Activated naive CD4-positive, alpha-beta T cell treated with anti-CD3 and anti-CD28 coated beads, Interleukin-2, amount 50 U/mL, for 16 hours (primary cell): ENCODE data around the gene IL11.
"Not testable (repeated sequence)": the region's sequence is repeated elsewhere in the genome, so short reads cannot be mapped to it uniquely, and the experiment has no call there.

Source experiments
- DNase-seq: peaks from one replicate; pipeline ENCODE4 v3.0.0-alpha.2; 2020

Gene IL11

DNA sequence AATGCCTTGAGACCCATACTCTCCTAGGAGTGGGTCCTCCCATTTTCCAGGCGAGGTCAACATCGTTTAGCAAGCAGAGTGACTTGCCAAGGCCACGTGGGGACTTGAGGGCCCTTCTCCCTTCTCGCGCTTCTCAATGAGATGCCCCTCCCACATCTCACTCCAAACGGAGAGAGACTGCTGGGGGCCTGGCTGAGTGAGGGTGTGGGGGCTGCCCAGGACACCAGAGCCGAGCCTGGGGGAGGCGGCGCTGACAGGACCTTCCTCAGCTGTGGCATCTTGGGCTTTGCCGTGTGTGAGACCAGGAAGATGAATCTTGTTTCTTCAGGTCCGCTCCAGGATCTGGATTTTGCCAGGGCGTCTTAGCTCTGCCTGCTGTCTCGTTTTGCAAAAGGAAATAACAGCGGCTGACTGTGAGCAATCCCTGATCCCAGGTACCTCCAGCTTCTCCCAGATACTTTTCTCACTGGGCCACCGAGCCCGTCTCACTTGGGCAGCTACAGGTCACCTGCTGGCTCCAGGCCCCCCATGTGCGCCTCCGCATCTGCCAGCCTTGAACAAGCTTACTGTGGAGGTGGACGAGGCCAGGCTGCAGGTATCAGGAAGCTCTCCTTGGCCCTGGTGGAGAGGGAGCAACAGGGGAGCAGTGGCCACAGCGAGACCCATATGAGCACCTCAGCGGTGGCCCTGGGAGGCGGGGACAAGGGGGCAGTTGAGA lies 21.8 kb downstream of the IL11 start:
- no peak for DNase-seq

GRCh38 chr19:55347442-55348009 lies 22.7 kb downstream of the IL11 start:
- no peak for DNase-seq

DNA sequence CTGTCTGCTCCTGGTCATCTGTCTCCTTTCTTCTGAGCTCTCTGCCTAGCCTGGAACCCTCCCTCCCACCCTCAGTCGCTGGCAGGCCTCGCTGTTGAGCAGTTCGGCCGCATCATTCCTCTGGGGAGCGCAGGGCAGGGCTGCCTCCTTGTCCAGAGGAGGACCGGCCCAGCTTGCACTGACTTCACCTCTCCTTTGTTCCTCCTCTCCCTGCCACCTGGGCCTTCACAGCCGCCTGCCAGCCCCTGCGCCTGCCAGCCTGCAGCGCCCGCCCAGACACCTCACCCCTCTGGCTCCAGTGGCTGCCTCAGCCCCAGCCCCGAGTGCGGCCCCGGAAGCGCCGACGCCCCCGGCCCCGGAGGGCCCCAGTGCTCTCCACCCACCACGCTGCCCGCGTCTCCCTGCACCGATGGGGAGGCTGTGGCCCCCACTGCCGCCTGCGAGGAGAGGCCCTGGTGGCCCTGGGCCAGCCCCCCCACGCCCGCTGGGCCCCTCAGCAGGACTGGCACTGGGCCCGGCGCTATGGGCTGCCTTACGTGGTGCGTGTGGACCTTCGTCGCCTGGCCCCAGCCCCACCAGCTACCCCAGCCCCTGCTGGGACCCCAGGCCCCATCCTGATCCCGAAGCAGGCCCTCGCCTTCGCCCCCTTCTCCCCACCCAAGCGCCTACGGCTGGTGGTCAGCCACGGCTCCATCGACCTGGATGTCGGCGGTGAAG lies 23.4 kb downstream of the IL11 start:
- DNase-seq: no peak

GRCh38 chr19:55345818-55346724 lies 24.2 kb downstream of the IL11 start:
- DNase-seq: no peak

DNA sequence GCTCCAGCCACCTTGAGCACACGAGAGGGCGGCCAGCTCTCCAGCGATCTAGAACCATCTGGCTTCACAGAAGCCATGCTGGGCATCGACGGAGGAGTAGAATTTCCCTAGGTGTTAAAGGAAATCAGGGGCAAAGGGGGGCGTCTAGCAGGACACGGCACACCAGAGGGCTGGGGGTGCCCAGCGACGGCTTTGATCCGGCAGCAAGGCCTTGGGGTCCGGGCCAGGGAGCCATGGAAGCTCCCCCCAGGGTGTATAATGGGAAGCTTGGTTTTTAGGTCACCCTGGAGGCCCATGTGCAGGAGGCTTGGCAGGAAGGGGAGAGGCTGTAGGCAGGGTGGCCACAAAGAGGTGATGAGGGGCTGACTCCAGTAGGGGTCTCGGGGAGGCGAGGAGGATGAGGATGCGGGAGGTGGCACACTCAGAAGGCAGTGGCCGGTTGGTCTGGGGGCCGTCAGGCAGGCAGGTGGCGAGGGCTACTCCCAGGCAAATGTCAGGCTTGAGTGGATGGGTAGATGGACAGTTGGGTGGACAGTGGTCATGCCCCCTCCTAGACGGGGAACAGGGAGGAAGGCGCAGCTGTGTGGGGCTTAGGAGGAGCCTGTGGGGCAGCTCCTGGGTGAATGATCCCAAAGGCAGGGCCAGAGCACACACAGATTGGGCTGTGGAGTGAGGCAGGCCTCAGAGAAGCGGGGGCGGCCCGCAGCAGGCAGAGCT lies 25.0 kb downstream of the IL11 start:
- DNase-seq: no peak

DNA sequence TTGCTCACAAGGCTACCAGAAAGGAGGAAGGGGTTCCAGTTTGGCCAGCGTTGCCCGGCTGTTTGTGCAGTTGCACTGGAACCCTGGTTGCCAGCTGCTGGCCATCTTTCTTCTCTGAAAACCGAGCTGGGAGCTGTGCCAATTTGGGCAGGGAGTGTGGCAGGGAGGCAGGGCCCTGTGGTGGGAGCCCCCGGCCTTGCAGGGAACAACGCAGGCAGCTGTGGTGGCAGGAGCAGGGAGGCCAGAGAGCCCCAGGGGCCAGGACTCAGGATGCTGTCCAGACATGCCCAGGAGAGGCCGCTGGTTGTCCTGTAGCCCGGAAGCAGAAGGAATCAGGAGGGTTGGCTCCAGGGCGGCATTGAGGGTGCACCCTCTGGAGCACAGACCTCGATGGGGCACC lies 25.8 kb downstream of the IL11 start:
- DNase-seq: no peak

DNA sequence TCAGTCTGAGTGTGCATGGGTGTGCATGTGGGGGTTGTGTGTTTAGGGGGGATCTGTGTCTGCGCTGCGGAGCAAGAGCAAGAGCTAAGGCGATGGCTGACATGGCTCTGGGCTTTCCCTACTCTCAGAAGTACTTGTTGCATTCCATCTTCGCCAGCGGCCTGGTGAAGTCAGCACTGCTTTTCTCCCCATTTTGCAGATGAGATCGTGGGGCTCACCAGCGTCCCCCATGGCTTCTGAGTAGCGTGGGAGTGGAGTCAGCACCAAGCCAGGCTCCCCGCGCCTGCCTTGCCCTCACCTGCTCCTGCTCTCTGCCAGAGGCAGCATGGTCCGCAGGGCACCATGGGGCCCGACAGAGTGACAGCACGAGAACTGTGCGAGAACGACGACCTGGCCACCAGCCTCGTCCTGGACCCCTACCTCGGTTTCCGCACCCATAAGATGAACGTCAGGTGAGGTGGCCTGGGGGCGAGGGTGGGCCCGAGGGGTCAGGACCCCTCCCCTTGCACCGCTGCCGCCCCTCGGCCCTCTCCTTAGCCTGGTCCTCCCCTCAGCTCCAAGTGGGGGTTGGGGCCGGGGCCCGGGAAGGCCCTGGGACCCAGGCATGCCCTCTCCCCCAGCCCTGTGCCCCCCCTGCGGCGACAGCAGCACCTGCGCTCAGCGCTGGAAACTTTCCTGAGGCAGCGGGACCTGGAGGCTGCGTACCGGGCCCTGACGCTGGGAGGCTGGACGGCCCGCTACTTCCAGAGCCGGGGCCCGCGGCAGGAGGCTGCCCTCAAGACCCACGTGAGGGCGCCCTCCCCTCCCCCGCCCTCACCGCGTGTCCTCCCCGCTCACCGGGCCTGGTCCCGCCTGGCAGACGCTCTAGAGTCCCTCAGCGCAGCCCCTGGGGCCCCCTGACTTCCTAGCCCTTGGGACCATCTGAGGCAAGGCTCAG lies 28.4 kb downstream of the IL11 start:
- no peak for DNase-seq

DNA sequence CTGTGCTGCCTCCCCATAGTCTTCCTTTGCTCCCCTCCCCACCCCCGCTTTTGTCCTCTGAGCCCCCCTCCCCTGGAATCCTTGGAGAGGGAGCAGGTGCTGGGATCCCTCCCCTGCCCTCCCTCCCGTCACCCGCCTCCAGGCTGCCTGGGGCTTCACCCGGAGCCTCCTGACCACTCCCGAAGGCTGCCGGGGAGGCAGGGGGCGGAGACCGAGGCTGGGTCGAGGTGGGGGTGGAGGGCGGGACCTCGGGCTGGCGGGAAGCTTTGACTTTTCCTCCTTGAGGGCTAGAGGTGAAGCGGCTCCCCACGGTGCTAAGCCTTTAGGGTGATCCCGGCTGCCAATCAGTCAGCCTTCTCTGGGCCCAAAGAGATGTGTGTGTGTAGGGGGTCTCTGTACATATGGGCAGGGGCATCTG lies 29.1 kb downstream of the IL11 start:
- DNase-seq: peak; percentile 59

DNA sequence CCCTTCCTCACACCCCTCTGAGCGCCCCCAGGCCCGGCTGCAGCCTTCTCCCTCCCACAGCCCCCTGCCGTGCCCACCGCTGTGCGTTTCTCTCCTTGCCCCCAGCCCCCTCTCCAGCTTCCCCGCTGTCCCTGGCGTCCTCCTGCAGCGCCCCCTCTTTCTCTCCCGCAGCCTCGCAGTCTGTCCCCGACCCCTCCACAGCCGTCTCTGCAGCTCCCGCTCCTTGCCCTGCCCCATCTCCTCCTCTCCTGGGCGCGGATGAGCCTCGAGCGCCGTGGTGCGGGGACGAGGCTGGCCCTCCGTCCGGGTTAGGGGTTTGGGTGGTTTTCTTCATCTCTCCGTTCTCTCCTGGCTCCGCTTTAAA lies 29.5 kb downstream of the IL11 start:
- DNase-seq: no peak

GRCh38 chr19:55339889-55340783 lies 30.1 kb downstream of the IL11 start:
- no peak for DNase-seq

GRCh38 chr19:55339105-55339888 lies 31.0 kb downstream of the IL11 start, which contains the start of gene KMT5C:
Gene KMT5C (plus strand): TSS chr19:55339876. CDS start chr19:55341937, 2,061 bp downstream.
- DNase-seq: peak; percentile 100

DNA sequence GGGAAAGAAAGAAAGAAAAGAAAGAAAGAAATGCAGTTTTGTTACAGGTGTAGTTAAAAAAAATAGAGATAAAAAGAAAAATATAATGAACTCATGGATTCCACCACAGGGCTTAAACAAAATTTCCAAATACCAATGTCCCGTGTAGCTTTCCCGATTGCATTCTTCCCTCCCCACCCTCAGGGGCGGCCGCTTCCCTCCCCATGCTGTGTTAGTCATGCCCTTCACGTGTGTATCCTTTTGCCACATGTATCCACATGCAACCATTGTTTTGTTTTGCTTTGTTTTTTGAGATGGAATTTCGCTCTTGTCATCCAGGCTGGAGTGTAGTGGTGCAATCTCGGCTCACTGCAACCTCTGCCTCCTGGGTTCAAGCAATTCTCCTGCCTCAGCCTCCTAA lies 34.2 kb downstream of the IL11 start:
- DNase-seq: no peak

GRCh38 chr19:55333870-55334269 lies 36.4 kb downstream of the IL11 start:
- no peak for DNase-seq

DNA sequence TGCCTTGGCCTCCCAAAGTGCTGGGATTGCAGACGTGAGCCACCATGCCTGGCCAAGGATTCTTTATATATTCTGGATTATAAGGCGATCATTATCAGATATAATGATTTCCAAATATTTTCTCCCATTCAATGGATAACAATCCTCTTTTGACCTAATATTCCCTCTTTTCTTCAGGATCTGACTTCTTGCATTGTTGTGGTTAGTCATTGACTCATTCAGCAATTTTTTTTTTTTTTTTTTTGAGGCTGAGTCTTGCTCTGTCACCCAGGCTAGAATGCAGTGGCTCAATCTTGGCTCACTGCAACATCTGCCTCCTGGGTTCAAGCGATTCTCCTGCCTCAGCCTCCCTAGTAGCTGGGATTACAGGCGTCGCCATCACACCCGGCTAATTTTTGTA lies 40.5 kb downstream of the IL11 start:
- not testable (repeated sequence) for DNase-seq

DNA sequence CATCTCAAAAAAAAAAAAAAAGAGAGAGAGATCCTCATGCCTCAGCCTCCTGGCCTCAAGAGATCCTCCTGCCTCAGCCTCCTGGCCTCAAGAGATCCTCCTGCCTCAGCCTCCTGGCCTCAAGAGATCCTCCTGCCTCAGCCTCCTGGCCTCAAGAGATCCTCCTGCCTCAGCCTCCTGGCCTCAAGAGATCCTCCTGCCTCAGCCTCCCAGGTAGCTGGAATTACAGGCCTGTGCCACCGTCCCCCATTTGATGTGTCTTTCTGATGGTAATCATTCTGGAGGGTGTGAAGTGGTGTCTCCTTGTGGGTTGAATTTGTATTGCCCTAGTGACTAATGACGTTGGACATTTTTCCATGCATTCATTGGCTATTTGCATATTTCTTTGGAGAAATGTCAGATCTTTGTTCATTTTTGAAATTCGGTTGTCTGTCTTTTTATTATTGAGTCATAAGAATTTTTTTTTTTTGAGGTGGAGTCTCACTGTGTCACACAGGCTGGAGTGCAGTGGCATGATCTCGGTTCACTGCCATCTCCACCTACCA lies 41.4 kb downstream of the IL11 start:
- DNase-seq: not testable (repeated sequence)

- no peak for DNase-seq
Observed at GRCh38 chr19:55325172-55325571, 45.1 kb downstream of the IL11 start, which contains the start of gene TMEM150B. Gene TMEM150B (minus strand): TSS chr19:55325341. CDS start chr19:55321036, 4,305 bp downstream.

GRCh38 chr19:55324662-55325061 lies 45.6 kb downstream of the IL11 start:
- no peak for DNase-seq

DNA sequence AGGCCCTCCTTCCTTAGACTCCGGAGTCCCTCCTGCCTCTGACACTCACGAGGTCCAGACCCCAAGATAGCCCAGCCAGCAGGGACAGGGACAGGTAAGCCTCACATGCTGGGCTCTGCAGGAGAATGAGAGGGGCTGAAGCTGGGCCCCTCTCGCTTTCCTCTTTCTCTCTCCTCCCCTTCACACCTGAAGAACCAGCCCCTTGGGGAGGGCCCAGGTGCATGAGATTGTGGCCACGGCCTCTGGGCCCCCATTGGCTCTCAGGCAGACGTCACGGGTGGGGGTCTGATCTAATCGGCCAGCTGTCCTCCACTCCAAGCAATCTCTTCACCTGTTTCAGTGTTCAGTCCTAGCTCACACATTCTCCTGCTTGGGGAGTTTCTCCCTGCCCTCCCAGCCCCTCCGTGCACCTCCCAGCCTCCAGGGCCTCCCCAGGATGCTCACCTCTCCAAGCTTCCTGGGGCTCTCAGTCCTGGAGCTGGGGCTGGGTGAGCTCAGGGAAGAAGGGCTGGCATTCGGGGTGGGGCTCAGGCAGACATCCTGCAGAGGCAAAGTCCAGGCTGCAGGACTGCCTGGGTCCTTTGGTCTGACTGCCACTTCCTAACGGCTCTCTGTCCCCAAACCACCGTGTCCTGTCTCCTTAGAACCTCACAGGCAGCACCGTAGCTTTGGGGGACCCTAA lies 47.9 kb downstream of the IL11 start:
- DNase-seq: no peak
